Measurements from ENCODE around the gene DYSF. TPM values are rescaled to one million over a fixed set of nuclear protein-coding genes. Genes with fewer than 3 reads are reported as not detected.

The DYSF gene
- total RNA-seq, 2 experiments from 2014 or later: not detected

DNA sequence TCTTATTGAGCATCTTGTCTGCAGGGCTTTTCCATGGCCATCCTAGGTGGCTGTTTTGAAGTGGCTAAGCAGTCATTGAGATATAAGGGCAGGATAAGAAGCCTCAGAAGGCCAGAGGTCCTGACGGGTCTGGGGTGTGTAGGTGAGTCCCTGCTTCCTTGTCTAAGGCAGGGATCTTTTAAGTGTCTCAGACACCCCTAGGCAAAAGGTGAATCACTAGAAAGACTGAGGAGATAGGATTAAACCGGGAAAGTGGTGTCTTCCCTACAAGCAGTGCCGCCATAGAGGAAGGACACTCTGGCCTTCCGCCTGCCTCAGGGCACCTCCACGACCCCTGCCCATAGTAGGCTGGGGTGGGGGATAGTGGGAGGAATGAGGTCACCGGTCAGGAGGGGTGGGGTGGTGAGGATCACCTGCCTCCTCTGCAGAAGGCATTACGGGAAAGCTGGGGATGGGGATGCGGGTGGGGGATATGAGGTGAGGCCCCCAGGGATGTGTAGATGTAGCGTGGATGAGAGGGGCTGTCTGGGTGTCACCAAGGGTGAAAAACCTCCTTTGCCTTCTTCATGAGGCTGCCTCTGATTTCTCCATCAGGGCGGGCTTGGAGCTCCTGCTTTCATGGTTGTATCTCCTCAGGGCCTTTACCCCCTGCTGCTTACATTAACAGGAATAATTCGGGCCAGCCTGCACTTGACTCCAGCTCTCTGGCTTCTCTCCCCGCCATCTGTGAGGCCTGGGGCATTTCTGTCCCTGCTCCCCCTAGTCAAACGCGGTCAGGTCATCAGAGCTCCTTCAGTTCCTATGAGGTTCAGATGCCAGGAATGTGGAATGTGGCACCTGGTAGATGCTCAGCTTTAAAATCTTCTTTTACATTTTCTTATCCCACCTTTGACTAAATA lies 244.0 kb downstream of the DYSF start:
- H3K4me2 ChIP-seq (ENCODE audit: low read length): no peak overlapping the region
- H3K4me1 ChIP-seq (ENCODE audit: insufficient read depth, low read length, poor library complexity, severe bottlenecking): no peaks in the 10 kb centered on the region
- no peaks in the 10 kb centered on the region for H4K20me1 ChIP-seq (ENCODE audit: insufficient read depth, low read length)
- H3K36me3 ChIP-seq (ENCODE audit: insufficient read depth, low read length): no peaks in the 10 kb centered on the region
- no peak overlapping the region for H3K4me3 ChIP-seq (ENCODE audit: low read depth, low read length, poor library complexity, severe bottlenecking)
- ChIA-PET POLR2A (interaction anchor here (1.0 kb wide), 1 partner anchor 10 kb away, joined by 3 read pairs; no protein-coding TSS in a partner anchor), CTCF (ENCODE audit: unreplicated experiment) (no interaction called here)
- no peaks in the 10 kb centered on the region for H3K9me3 ChIP-seq (ENCODE audit: low read length)
- TF ChIP-seq EZH2phosphoT487 (IDR thresholded peaks at IDR 0.05; ENCODE audit: borderline replicate concordance, low read depth, low read length): no peak
- no peak for TF ChIP-seq CTCF (conservative IDR thresholded peaks at IDR 0.05; ENCODE audit: low read length)
- H3K79me2 ChIP-seq (ENCODE audit: insufficient read depth, low read depth, low read length): no peaks in the 10 kb centered on the region
- no peak for DNase-seq (ENCODE audit: low spot score)
- intact Hi-C loops (cut with micrococcal nuclease; ENCODE audit: unreplicated experiment): no loop called here
- H3K9me2 ChIP-seq (ENCODE audit: insufficient read depth, low read length): no peaks in the 10 kb centered on the region
- no peak overlapping the region for H3K27ac ChIP-seq (ENCODE audit: low read depth, low read length, poor library complexity, severe bottlenecking)
- no TSS peak for BruUV-seq (replicated peaks)
- H2AFZ ChIP-seq (ENCODE audit: low read length): no peak overlapping the region

DNA sequence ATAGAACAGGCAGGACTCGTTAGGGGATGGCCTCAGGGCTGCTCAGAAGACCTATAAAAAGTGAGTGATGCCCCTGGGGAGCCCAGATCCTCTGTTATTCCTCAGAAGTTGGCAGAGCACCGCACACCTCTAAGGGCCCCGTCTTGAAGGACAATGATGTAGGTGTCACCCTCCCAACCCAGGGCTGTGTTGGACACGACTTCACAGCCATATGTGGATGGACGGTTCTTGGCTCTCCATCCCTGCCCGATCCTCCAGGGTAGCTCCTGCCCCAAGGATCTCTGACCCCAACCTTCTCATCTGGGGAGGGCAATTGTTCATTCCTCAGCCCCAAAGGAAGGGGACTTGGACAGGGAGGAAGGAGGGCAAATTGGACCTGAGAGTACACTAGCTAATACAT lies 246.1 kb downstream of the DYSF start:
- no TSS peak for BruUV-seq (replicated peaks)
- Histone ChIP-seq H3K4me3 (ENCODE audit: low read depth, low read length, poor library complexity, severe bottlenecking) (no peak overlapping the region), H3K36me3 (ENCODE audit: insufficient read depth, low read length) (no peaks in the 10 kb centered on the region), H3K4me1 (ENCODE audit: insufficient read depth, low read length, poor library complexity, severe bottlenecking) (no peaks in the 10 kb centered on the region), H3K4me2 (ENCODE audit: low read length) (no peak overlapping the region), H3K79me2 (ENCODE audit: insufficient read depth, low read depth, low read length) (no peaks in the 10 kb centered on the region), H3K9me3 (ENCODE audit: low read length) (no peaks in the 10 kb centered on the region), H3K9me2 (ENCODE audit: insufficient read depth, low read length) (no peaks in the 10 kb centered on the region), H4K20me1 (ENCODE audit: insufficient read depth, low read length) (no peaks in the 10 kb centered on the region), H2AFZ (ENCODE audit: low read length) (no peak overlapping the region), H3K27ac (ENCODE audit: low read depth, low read length, poor library complexity, severe bottlenecking) (no peak overlapping the region)
- POLR2A ChIA-PET: no interaction called here
- TF ChIP-seq CTCF (conservative IDR thresholded peaks at IDR 0.05; ENCODE audit: low read length): no peak
- CTCF ChIA-PET (ENCODE audit: unreplicated experiment): no interaction called here
- intact Hi-C loops (cut with micrococcal nuclease; ENCODE audit: unreplicated experiment): no loop called here
- DNase-seq (ENCODE audit: low spot score): no peak

GRCh38 chr2:71700041-71700657 lies 246.8 kb downstream of the DYSF start:
- no peaks in the 10 kb centered on the region for H3K79me2 ChIP-seq (ENCODE audit: insufficient read depth, low read depth, low read length)
- H3K9me3 ChIP-seq (ENCODE audit: low read length): no peaks in the 10 kb centered on the region
- no peaks in the 10 kb centered on the region for H3K9me2 ChIP-seq (ENCODE audit: insufficient read depth, low read length)
- H2AFZ ChIP-seq (ENCODE audit: low read length): no peak overlapping the region
- no peaks in the 10 kb centered on the region for H4K20me1 ChIP-seq (ENCODE audit: insufficient read depth, low read length)
- no peak for DNase-seq (ENCODE audit: low spot score)
- no peaks in the 10 kb centered on the region for H3K36me3 ChIP-seq (ENCODE audit: insufficient read depth, low read length)
- no peak overlapping the region for H3K4me2 ChIP-seq (ENCODE audit: low read length)
- TF ChIP-seq CTCF (conservative IDR thresholded peaks at IDR 0.05; ENCODE audit: low read length) (no peak), EZH2phosphoT487 (IDR thresholded peaks at IDR 0.05; ENCODE audit: borderline replicate concordance, low read depth, low read length) (no peak)
- intact Hi-C loops (cut with micrococcal nuclease; ENCODE audit: unreplicated experiment): no loop called here
- no peak overlapping the region for H3K27ac ChIP-seq (ENCODE audit: low read depth, low read length, poor library complexity, severe bottlenecking)
- CTCF ChIA-PET (ENCODE audit: unreplicated experiment): no interaction called here
- POLR2A ChIA-PET: no interaction called here
- no TSS peak for BruUV-seq (replicated peaks)
- H3K4me3 ChIP-seq (ENCODE audit: low read depth, low read length, poor library complexity, severe bottlenecking): no peak overlapping the region
- H3K4me1 ChIP-seq (ENCODE audit: insufficient read depth, low read length, poor library complexity, severe bottlenecking): no peaks in the 10 kb centered on the region
